Adrenal gland (tissue), 5 donors: ENCODE data around the gene SDHAF1.

Source experiments
- CTCF ChIP-seq, 6 experiments: fragments of 450-650 bp in 4 of 6; fragments of 200-600 bp in 2 of 6; sonication (generic) in 1 of 6; IDR thresholded peaks; 1 replicate in 5 of 6; 2 replicates in 1 of 6; pipeline versions ENCODE4 v1.5.1 to v1.8.0; 2016 to 2021; ENCODE audit warnings: antibody characterized with exemption in 6 of 6, mild to moderate bottlenecking in 2 of 6, moderate library complexity in 1 of 6
- POLR2A ChIP-seq, 2 donors: fragments of 450-650 bp; IDR thresholded peaks; one replicate each; pipeline ENCODE4 v1.6.1; 2017; ENCODE audit warnings: antibody characterized with exemption in 2 of 2, mild to moderate bottlenecking in 2 of 2, moderate library complexity in 1 of 2
- donor health status: DM: no; HTN: no; CAD: no.

GRCh38 chr19:36013280-36014011, 18.5 kb downstream of the SDHAF1 start:
- TF ChIP-seq CTCF (IDR thresholded peaks at IDR 0.05) (no peak), POLR2A (IDR thresholded peaks at IDR 0.05) (no peak)
